NCI-H446 treated with DMSO at 0.1 percent for 48 hours (cell line): Measurements from ENCODE around the gene ENPEP.
"Not testable (repeated sequence)": the region's sequence is repeated elsewhere in the genome, so short reads cannot be mapped to it uniquely, and the experiment has no call there.

Experiments
- DNase-seq: peaks from one replicate; lab custom pipeline; 2025; lab: John Stamatoyannopoulos, UW

ENPEP gene

GRCh38 chr4:110475881-110476818 is at the start of gene ENPEP:
TSS of gene ENPEP (plus strand) at chr4:110476155. CDS start at chr4:110476415, 260 bp downstream.
- DNase-seq: no peak

GRCh38 chr4:110431805-110432204 is 44.1 kb upstream of the ENPEP start:
- not testable (repeated sequence) for DNase-seq

GRCh38 chr4:110437292-110437691 is 38.7 kb upstream of the ENPEP start:
- DNase-seq: not testable (repeated sequence)

- DNase-seq: not testable (repeated sequence)
These were observed 36.7 kb upstream of the ENPEP start for GRCh38 chr4:110439209-110439608.

GRCh38 chr4:110442309-110442708 is 33.6 kb upstream of the ENPEP start:
- DNase-seq: no peak

GRCh38 chr4:110442788-110443187 is 33.2 kb upstream of the ENPEP start:
- DNase-seq: no peak

GRCh38 chr4:110449947-110450346 is 26.0 kb upstream of the ENPEP start:
- no peak for DNase-seq

- DNase-seq: no peak
These were observed 23.4 kb upstream of the ENPEP start for GRCh38 chr4:110452546-110452945.

- DNase-seq: no peak
These were observed 21.5 kb upstream of the ENPEP start for GRCh38 chr4:110454441-110454840.

- no peak for DNase-seq
These were observed 17.3 kb upstream of the ENPEP start for GRCh38 chr4:110458494-110459266.

GRCh38 chr4:110460074-110460746 is 15.7 kb upstream of the ENPEP start:
- DNase-seq: no peak

- no peak for DNase-seq
These were observed 8.6 kb upstream of the ENPEP start for GRCh38 chr4:110467400-110467799.

- DNase-seq: no peak
These were observed 3.2 kb upstream of the ENPEP start for GRCh38 chr4:110472583-110473329.

GRCh38 chr4:110474481-110474880 is 1.5 kb upstream of the ENPEP start:
- DNase-seq: no peak

GRCh38 chr4:110475080-110475479 is 875 bp upstream of the ENPEP start:
- DNase-seq: not testable (repeated sequence)

- DNase-seq: no peak
These were observed 1.9 kb downstream of the ENPEP start for GRCh38 chr4:110477836-110478235.

GRCh38 chr4:110480031-110480549 is 4.1 kb downstream of the ENPEP start:
- no peak for DNase-seq

- DNase-seq: no peak
These were observed 4.9 kb downstream of the ENPEP start for GRCh38 chr4:110480746-110481271.

GRCh38 chr4:110483516-110483915 is 7.6 kb downstream of the ENPEP start:
- no peak for DNase-seq

GRCh38 chr4:110484029-110484428 is 8.1 kb downstream of the ENPEP start:
- DNase-seq: no peak

- DNase-seq: no peak
These were observed 8.8 kb downstream of the ENPEP start for GRCh38 chr4:110484767-110485166.
